Endothelial cell of umbilical vein (primary cell): Measurements from ENCODE around the gene ZMPSTE24. TPM values are rescaled to one million over a fixed set of nuclear protein-coding genes. Genes with fewer than 3 reads are reported as not detected.

Experiments
- BruUV-seq: library from RNA; stranded (reverse); fragments of 400-500 nt; replicated peaks from 2 replicates; lab custom pipeline; 2021; lab: Mats Ljungman, UMichigan
- CTCF ChIA-PET: fragments of 300-600, 350-600 bp; sonication (Branson Sonifier 250); formaldehyde crosslinking; loops from one replicate; lab custom pipeline; 2021; ENCODE audit warnings: antibody characterized with exemption, inconsistent platforms; lab: Charles Lee
- POLR2A ChIA-PET: fragments of 300-600, 350-600 bp; sonication (Branson Sonifier 250); formaldehyde crosslinking; loops from one replicate; lab custom pipeline; 2021; ENCODE audit warnings: antibody characterized with exemption, inconsistent platforms; lab: Charles Lee
- DNase-seq: peaks from one replicate; pipeline ENCODE4 v3.0.0-alpha.2; 2011; ENCODE audit warnings: low read depth, low spot score
- FAIRE-seq: peaks from 2 replicates; lab custom pipeline; 2011; peaks lifted over from hg19 to GRCh38; lab: Jason Lieb, UNC
- H2AFZ ChIP-seq: 2 replicates; pipeline ENCODE4 v1.6.0; 2012; ENCODE audit warnings: low read depth, low read length, control low read depth, inconsistent platforms
- H3K27ac ChIP-seq: 2 replicates; pipeline ENCODE4 v1.5.1; 2011; ENCODE audit warnings: low read depth, mild to moderate bottlenecking, control low read depth, low read length, moderate library complexity; ENCODE audit not compliant: insufficient read depth
- H3K27me3 ChIP-seq, 2 experiments: 2 replicates each; pipeline versions ENCODE4 v1.6.0 to v1.6.1; 2011; ENCODE audit warnings: low read length in 2 of 2, mixed read lengths in 1 of 2; ENCODE audit not compliant: control insufficient read depth in 2 of 2, insufficient read depth in 2 of 2
- H3K36me3 ChIP-seq, 2 experiments: 2 replicates in 1 of 2; 3 replicates in 1 of 2; pipeline ENCODE4 v1.5.1; 2011; ENCODE audit warnings: low read length in 2 of 2, mild to moderate bottlenecking in 1 of 2, moderate library complexity in 1 of 2; ENCODE audit not compliant: control insufficient read depth in 2 of 2, insufficient read depth in 2 of 2; ENCODE audit errors: extremely low read depth in 1 of 2
- H3K4me1 ChIP-seq: 3 replicates; pipeline ENCODE4 v1.5.1; 2011; ENCODE audit warnings: mild to moderate bottlenecking, low read length; ENCODE audit not compliant: control insufficient read depth, insufficient read depth; ENCODE audit errors: extremely low read depth
- H3K4me2 ChIP-seq: 2 replicates; pipeline ENCODE4 v1.6.1; 2011; ENCODE audit warnings: low read length, control low read depth, mixed read lengths; ENCODE audit not compliant: insufficient read depth
- H3K4me3 ChIP-seq, 3 experiments: fragments of 200-600 bp in 1 of 3; sonication (generic), shearing (Covaris generic) in 1 of 3; replicated peaks in 1 of 3; 2 replicates each; pipeline ENCODE4 v1.5.1; 2011 to 2016; ENCODE audit warnings: control low read depth in 3 of 3, low read length in 3 of 3, mild to moderate bottlenecking in 2 of 3, inconsistent platforms in 1 of 3, low read depth in 1 of 3, moderate library complexity in 1 of 3; ENCODE audit not compliant: insufficient read depth in 1 of 3
- H3K79me2 ChIP-seq: 2 replicates; pipeline ENCODE4 v1.6.0; 2012; ENCODE audit warnings: low read length, inconsistent platforms; ENCODE audit not compliant: control insufficient read depth, insufficient read depth
- H3K9ac ChIP-seq: replicated peaks from 2 replicates; pipeline ENCODE3; 2011; ENCODE audit warnings: low read length, control low read depth; ENCODE audit not compliant: insufficient read depth; ENCODE audit errors: extremely low read depth
- H3K9me1 ChIP-seq: replicated peaks from 3 replicates; pipeline ENCODE4 v1.6.0; 2011; ENCODE audit warnings: mild to moderate bottlenecking, low read length; ENCODE audit not compliant: control insufficient read depth, insufficient read depth; ENCODE audit errors: extremely low read depth
- H3K9me3 ChIP-seq: replicated peaks from 2 replicates; pipeline ENCODE4 v1.5.1; 2012; ENCODE audit warnings: low read length, inconsistent platforms; ENCODE audit not compliant: control insufficient read depth, insufficient read depth
- H4K20me1 ChIP-seq: replicated peaks from 2 replicates; pipeline ENCODE3; 2011; ENCODE audit warnings: mild to moderate bottlenecking, low read length; ENCODE audit not compliant: control insufficient read depth, insufficient read depth; ENCODE audit errors: extremely low read depth
- EZH2 ChIP-seq: IDR thresholded peaks from 2 replicates; pipeline ENCODE4 v1.6.1; 2012; ENCODE audit warnings: borderline replicate concordance, low read depth, mild to moderate bottlenecking, moderate library complexity, low read length, inconsistent platforms; ENCODE audit not compliant: severe bottlenecking
- FOS ChIP-seq: IDR thresholded peaks from 2 replicates; pipeline ENCODE4 v1.6.1; 2011; ENCODE audit warnings: mild to moderate bottlenecking, low read length, moderate library complexity, borderline replicate concordance; ENCODE audit not compliant: insufficient read depth
- dilution Hi-C: fragments of 300-500 bp; cut with MboI; formaldehyde crosslinking; loops from one replicate; pipeline ENCODE4 v1.15.0; 2019; ENCODE audit warnings: low sequenced_read_pairs; ENCODE audit not compliant: extremely low pct_ligation_motif_present
- intact Hi-C: fragments of 100-400 bp; cut with micrococcal nuclease; formaldehyde crosslinking; loops from one replicate; pipeline ENCODE4 v1.10.0; 2022
- polyA plus RNA-seq, 4 experiments: library from polyadenylated mRNA; depleted of rRNA in 3 of 4; stranded (reverse) in 3 of 4; unstranded in 1 of 4; fragments of >200 nt; gene quantifications; 2 replicates each; pipeline versions ENCODE4 v1.2.1 to v1.2.3, GENCODE V29; 2011 to 2012; ENCODE audit warnings: missing spikeins in 1 of 4
- total RNA-seq: library from RNA; stranded (reverse); gene quantifications from 2 replicates; pipeline ENCODE4 v1.2.3, GENCODE V29; 2021
- TF ChIP-seq, protein P1 (sequence below), 2 donors: IDR thresholded peaks; 1 replicate in 1 of 2; 2 replicates in 1 of 2; pipeline ENCODE4 v1.5.1; 2011; ENCODE audit warnings: low read length in 2 of 2, mild to moderate bottlenecking in 2 of 2, moderate library complexity in 2 of 2, control low read depth in 1 of 2, inconsistent platforms in 1 of 2, low read depth in 1 of 2; ENCODE audit not compliant: insufficient read depth in 1 of 2; ENCODE audit errors: extremely low read depth in 1 of 2

Gene ZMPSTE24
- total and polyA plus RNA-seq, 2 donors (not counting 3 experiments of a cell fraction or from before 2014, with no cell fraction given): 16.9 to 44.7 TPM

DNA sequence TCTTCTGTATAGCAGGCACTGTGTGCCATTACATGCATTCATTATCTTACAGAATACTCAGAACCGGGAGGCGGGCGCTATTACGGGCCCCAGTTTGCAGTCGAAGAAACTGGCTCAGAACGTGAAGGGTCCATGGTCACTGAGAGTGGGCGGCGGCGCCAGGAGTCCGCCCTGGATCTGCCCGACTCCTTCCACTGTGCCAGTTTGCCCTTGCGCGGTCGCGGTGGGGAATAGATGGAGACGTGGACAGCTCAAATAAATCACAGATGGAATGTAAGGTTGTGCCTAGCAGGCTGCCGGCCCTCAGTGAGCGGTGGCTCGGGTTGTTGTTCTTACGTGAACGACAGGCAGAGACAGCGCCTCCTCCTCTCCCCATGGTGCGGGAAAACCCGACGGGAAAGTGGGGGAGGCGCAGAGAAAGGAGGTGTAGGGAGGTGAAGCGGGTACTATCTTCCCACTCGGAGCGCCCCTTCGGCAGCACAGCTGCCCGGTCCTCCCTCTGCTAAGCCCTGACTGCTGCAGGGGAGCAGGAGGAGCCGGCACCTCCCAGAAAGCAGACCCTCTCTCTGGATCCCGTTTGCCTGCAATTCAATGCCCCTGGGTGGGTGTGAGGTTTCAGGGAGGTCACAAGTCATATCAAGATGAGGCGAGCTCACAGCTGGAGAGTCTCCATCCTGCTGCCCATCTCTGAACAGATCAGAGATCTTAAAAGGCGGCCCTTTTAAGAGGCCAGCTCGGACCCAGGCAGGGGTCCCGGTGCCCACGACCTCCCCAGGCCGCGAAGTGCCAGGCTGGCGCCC is 58.0 kb downstream of the ZMPSTE24 start:
- Histone ChIP-seq H3K9me1 (no peaks in the 10 kb centered on the region), H4K20me1 (no peaks in the 10 kb centered on the region), H3K27ac (no peak overlapping the region), H3K4me2 (peak overlapping the region; percentile 45), H3K4me3 (peak overlapping the region in 2 of 3 experiments; percentile 18 to 24), H3K79me2 (no peaks in the 10 kb centered on the region), H3K9ac (no peak overlapping the region), H2AFZ (peak overlapping the region; percentile 52), H3K4me1 (peaks cover 4% of the 10 kb centered on the region), H3K27me3 (peaks cover 23 to 33% of the 10 kb centered on the region in 2 experiments), H3K9me3 (no peaks in the 10 kb centered on the region), H3K36me3 (no peaks in the 10 kb centered on the region)
- POLR2A ChIA-PET: interaction anchor here (0.6 to 1.1 kb wide), 3 partner anchors 22 to 26 kb away, joined by 3 to 8 read pairs (median 3); no protein-coding TSS in a partner anchor
- FAIRE-seq (no peak), DNase-seq (peak; percentile 27)
- dilution Hi-C loops (no loop called here), intact Hi-C loops (loop anchor here (1.0 to 2.0 kb wide), 2 partner anchors 58 to 163 kb away; partner anchors contain the start of gene ZMPSTE24)
- CTCF ChIA-PET: interaction anchor here (0.6 to 4.6 kb wide), 19 partner anchors 9 to 214 kb away, joined by 3 to 51 read pairs (median 6); partner anchors contain the start of gene ZMPSTE24
- no TSS peak for BruUV-seq
- peak; percentile 91 for TF ChIP-seq EZH2
- no peak for TF ChIP-seq FOS
- TF ChIP-seq, protein P1, sequence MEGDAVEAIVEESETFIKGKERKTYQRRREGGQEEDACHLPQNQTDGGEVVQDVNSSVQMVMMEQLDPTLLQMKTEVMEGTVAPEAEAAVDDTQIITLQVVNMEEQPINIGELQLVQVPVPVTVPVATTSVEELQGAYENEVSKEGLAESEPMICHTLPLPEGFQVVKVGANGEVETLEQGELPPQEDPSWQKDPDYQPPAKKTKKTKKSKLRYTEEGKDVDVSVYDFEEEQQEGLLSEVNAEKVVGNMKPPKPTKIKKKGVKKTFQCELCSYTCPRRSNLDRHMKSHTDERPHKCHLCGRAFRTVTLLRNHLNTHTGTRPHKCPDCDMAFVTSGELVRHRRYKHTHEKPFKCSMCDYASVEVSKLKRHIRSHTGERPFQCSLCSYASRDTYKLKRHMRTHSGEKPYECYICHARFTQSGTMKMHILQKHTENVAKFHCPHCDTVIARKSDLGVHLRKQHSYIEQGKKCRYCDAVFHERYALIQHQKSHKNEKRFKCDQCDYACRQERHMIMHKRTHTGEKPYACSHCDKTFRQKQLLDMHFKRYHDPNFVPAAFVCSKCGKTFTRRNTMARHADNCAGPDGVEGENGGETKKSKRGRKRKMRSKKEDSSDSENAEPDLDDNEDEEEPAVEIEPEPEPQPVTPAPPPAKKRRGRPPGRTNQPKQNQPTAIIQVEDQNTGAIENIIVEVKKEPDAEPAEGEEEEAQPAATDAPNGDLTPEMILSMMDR (IDR thresholded peaks at IDR 0.05; ENCODE audit: extremely low read depth in 1 of 2, insufficient read depth in 1 of 2, low read depth in 1 of 2, low read length in 2 of 2): no peak
